ENCODE data around the gene DPH1. TPM values are rescaled to one million over a fixed set of nuclear protein-coding genes. Genes with fewer than 3 reads are reported as not detected.
A peak's percentile ranks its signal among the peaks of the same experiment; 100 is the strongest.

DPH1 gene
- polyA plus RNA-seq, 1 of the 3 experiments (the other 2 are of a cell fraction): 36.2 TPM

- peaks cover 9 to 10% of the 10 kb centered on the region in 2 experiments for H3K36me3 ChIP-seq (replicated peaks in 1 of 2; ENCODE audit: control insufficient read depth in 1 of 2, insufficient read depth in 2 of 2, low read length in 1 of 2)
- no peak overlapping the region for H3K4me3 ChIP-seq (ENCODE audit: low read depth in 2 of 2, low read length in 1 of 2)
- H3K9ac ChIP-seq: no peak overlapping the region
- CTCF ChIA-PET: interaction anchor here (0.9 to 2.7 kb wide), 6 partner anchors 9 to 159 kb away, joined by 3 to 17 read pairs (median 6); partner anchors contain the start of gene HIC1
- H3K4me1 ChIP-seq (ENCODE audit: control insufficient read depth in 1 of 2, insufficient read depth in 2 of 2, low read depth in 1 of 2, low read length in 1 of 2): peaks cover 33 to 90% of the 10 kb centered on the region in 2 experiments
- no peak for DNase-seq
- WGBS (ENCODE audit: low lambda C conversion rate): 71% methylated on average over 5 of the region's 5 CpGs
- no peak overlapping the region for H2AFZ ChIP-seq (ENCODE audit: low read depth)
- H3K27ac ChIP-seq (ENCODE audit: low read depth in 2 of 2, low read length in 1 of 2): peak overlapping the region; percentile 57 to 89
- H4K20me1 ChIP-seq (ENCODE audit: insufficient read depth): no peaks in the 10 kb centered on the region
- H3F3A ChIP-seq (replicated peaks; ENCODE audit: insufficient read depth): peaks cover 12% of the 10 kb centered on the region
- H3K4me2 ChIP-seq: peak overlapping the region; percentile 41; the same call in 1 of the 2 replicates
- POLR2A ChIA-PET: interaction anchor here (1.1 kb wide), 1 partner anchor 10 kb away, joined by 5 read pairs; no protein-coding TSS in a partner anchor
- H3K9me3 ChIP-seq: no peaks in the 10 kb centered on the region
- no peaks in the 10 kb centered on the region for H3K27me3 ChIP-seq (ENCODE audit: insufficient read depth)
- H3K79me2 ChIP-seq (ENCODE audit: insufficient read depth): peaks cover 7% of the 10 kb centered on the region; the same call in 1 of the 2 replicates
- TF ChIP-seq IRF3 (IDR thresholded peaks at IDR 0.05; ENCODE audit: low read depth, low read length): no peak
- no peak for TF ChIP-seq RAD21 (IDR thresholded peaks at IDR 0.05; ENCODE audit: low read length)
- no peak for TF ChIP-seq ZBTB33 (IDR thresholded peaks at IDR 0.05; ENCODE audit: borderline replicate concordance, low read depth)
- no peak for TF ChIP-seq TAF1 (IDR thresholded peaks at IDR 0.05; ENCODE audit: borderline replicate concordance, low read depth, low read length)
- TF ChIP-seq TEAD4 (IDR thresholded peaks at IDR 0.05; ENCODE audit: borderline replicate concordance, insufficient read depth): no peak
- no peak for TF ChIP-seq RFX5 (IDR thresholded peaks at IDR 0.05; ENCODE audit: low read length)
- TF ChIP-seq NFIC (IDR thresholded peaks at IDR 0.05; ENCODE audit: borderline replicate concordance): no peak
- TF ChIP-seq GABPA (IDR thresholded peaks at IDR 0.05; ENCODE audit: low read depth): no peak
- H3K9me2 ChIP-seq: no peaks in the 10 kb centered on the region
Observed at GRCh38 chr17:2085648-2085949, 55.6 kb downstream of the DPH1 start.

- no peaks in the 10 kb centered on the region for H3K9me2 ChIP-seq
- no peak for TF ChIP-seq USF1 (IDR thresholded peaks at IDR 0.05; ENCODE audit: borderline replicate concordance, low read depth)
- TF ChIP-seq MXI1 (IDR thresholded peaks at IDR 0.05; ENCODE audit: low read depth, low read length): no peak
- no peak for TF ChIP-seq RFX5 (IDR thresholded peaks at IDR 0.05; ENCODE audit: low read length)
- TF ChIP-seq IRF3 (IDR thresholded peaks at IDR 0.05; ENCODE audit: low read depth, low read length): no peak
- TF ChIP-seq FOXM1 (IDR thresholded peaks at IDR 0.05; ENCODE audit: low read depth): no peak
- TF ChIP-seq PBX3 (IDR thresholded peaks at IDR 0.05): no peak
- TF ChIP-seq TEAD4 (IDR thresholded peaks at IDR 0.05; ENCODE audit: borderline replicate concordance, insufficient read depth): no peak
- no peak for TF ChIP-seq TCF12 (IDR thresholded peaks at IDR 0.05)
- TF ChIP-seq YY1 (IDR thresholded peaks at IDR 0.05; ENCODE audit: low read depth): no peak
- TF ChIP-seq SMC3 (IDR thresholded peaks at IDR 0.05; ENCODE audit: low read depth, low read length): no peak
- TF ChIP-seq FOXJ3 (CRISPR knock-in tag; IDR thresholded peaks at IDR 0.05): no peak
- no peak for TF ChIP-seq GATA2 (CRISPR knock-in tag; IDR thresholded peaks at IDR 0.05)
- TF ChIP-seq NRF1 (IDR thresholded peaks at IDR 0.05; ENCODE audit: low read depth, low read length): no peak
- no peak for TF ChIP-seq SIN3A (IDR thresholded peaks at IDR 0.05; ENCODE audit: borderline replicate concordance, low read depth, low read length)
- no peak for TF ChIP-seq ELF1 (IDR thresholded peaks at IDR 0.05)
- no peak for TF ChIP-seq POLR2AphosphoS5 (IDR thresholded peaks at IDR 0.05; ENCODE audit: low read depth, low read length)
- peaks cover 38 to 91% of the 10 kb centered on the region in 2 experiments for H3K4me1 ChIP-seq (ENCODE audit: control insufficient read depth in 1 of 2, insufficient read depth in 2 of 2, low read depth in 1 of 2, low read length in 1 of 2)
- H3K27me3 ChIP-seq (ENCODE audit: insufficient read depth): no peaks in the 10 kb centered on the region
- H3K36me3 ChIP-seq (replicated peaks in 1 of 2; ENCODE audit: control insufficient read depth in 1 of 2, insufficient read depth in 2 of 2, low read length in 1 of 2): peaks cover 3 to 5% of the 10 kb centered on the region in 2 experiments
- peak overlapping the region; percentile 57 to 89; a peak in 3 of 4 replicates for H3K27ac ChIP-seq (ENCODE audit: low read depth in 2 of 2, low read length in 1 of 2)
- no peaks in the 10 kb centered on the region for H3K9me3 ChIP-seq
- 92% methylated on average over 3 of the region's 3 CpGs for WGBS (ENCODE audit: low lambda C conversion rate)
- POLR2A ChIA-PET: no interaction called here
- CTCF ChIA-PET: interaction anchor here (1.2 to 2.7 kb wide), 6 partner anchors 9 to 158 kb away, joined by 4 to 17 read pairs (median 4); partner anchors contain the start of gene HIC1
- H3K4me3 ChIP-seq (ENCODE audit: low read depth in 2 of 2, low read length in 1 of 2): no peak overlapping the region
- DNase-seq: no peak
- H2AFZ ChIP-seq (ENCODE audit: low read depth): no peak overlapping the region
- no peaks in the 10 kb centered on the region for H4K20me1 ChIP-seq (ENCODE audit: insufficient read depth)
- H3K79me2 ChIP-seq (ENCODE audit: insufficient read depth): peaks cover 6% of the 10 kb centered on the region; the same call in 1 of the 2 replicates
- peaks cover 13% of the 10 kb centered on the region for H3F3A ChIP-seq (replicated peaks; ENCODE audit: insufficient read depth)
- no peak overlapping the region for H3K9ac ChIP-seq
- H3K4me2 ChIP-seq: no peak overlapping the region
Observed at GRCh38 chr17:2086306-2086705, 56.4 kb downstream of the DPH1 start.

Measured in SK-N-SH (cell line).